GM18499 (cell line): Measurements from ENCODE around the gene ZNF511.
A peak's percentile ranks its signal among the peaks of the same experiment; 100 is the strongest.
"Not testable (repeated sequence)": the region's sequence is repeated elsewhere in the genome, so short reads cannot be mapped to it uniquely, and the experiment has no call there.

Experiments
- ATAC-seq: cut with Tn5 transposase; IDR thresholded peaks from one replicate; pipeline ENCODE4 v1.9.1; 2021; ENCODE audit warnings: moderate number of reproducible peaks; ENCODE audit not compliant: insufficient read depth, unreplicated experiment

ZNF511 gene, protein sequence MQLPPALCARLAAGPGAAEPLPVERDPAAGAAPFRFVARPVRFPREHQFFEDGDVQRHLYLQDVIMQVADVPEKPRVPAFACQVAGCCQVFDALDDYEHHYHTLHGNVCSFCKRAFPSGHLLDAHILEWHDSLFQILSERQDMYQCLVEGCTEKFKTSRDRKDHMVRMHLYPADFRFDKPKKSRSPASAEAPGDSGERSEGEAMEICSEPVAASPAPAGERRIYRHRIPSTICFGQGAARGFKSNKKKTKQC

DNA sequence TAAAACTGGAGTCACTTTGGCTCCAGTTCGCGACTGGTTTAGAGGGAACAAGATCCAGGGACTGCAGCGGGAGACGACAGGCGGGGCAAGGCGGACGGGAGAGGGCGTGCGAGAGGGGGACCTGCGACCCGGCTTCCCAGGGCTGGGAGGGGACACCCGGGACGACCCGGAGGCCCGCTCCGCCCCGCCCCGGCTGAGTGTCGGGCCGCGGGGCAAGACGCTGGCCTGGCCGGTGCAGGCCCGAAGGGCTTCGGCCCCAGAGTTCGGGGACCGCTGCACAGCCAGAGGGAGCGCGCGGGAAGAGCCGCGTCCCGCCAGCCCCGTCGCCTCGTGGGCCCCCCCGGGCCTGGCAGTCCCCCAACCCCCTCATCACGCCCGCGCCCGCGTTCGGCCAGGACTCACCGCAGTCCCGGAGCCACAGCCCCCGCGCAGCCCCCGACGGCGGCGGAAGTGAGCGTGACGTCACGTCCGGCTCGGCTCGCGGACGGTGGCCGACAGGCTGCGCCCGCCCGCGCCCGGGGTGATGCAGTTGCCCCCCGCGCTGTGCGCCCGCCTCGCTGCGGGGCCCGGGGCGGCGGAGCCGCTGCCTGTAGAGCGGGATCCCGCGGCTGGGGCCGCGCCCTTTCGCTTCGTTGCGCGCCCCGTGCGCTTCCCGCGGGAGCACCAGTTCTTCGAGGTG, at the start of gene ZNF511, which contains the start of gene TUBGCP2:
TSS of gene ZNF511 (plus strand) at position 494 of the 679 bp plus-strand sequence. CDS start at position 524, 30 bp downstream.
TSS of gene TUBGCP2 (minus strand) at position 452 of the 679 bp plus-strand sequence. CDS start 5,931 bp downstream, outside the sequence.
- peak; percentile 42 for ATAC-seq

DNA sequence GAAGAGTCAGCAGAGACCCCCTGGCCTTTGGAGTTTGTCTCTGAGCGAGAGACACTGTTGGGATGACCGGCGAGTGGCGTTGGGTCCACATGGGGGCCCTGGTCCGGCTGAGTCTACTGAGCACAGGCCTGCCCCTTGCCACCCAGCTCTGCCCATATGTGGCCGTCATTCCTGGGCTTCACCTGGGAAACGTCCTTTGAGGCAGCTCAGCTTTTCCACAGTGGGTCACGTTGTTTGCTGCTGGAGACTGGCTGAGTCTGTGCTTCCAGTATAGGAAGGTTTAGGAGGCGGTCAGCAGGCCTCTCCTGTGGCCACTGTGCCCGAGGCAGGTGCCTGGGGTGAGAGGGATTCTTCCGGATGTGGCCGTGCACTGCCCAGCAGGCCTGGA, 49.1 kb upstream of the ZNF511 start:
- no peak for ATAC-seq

DNA sequence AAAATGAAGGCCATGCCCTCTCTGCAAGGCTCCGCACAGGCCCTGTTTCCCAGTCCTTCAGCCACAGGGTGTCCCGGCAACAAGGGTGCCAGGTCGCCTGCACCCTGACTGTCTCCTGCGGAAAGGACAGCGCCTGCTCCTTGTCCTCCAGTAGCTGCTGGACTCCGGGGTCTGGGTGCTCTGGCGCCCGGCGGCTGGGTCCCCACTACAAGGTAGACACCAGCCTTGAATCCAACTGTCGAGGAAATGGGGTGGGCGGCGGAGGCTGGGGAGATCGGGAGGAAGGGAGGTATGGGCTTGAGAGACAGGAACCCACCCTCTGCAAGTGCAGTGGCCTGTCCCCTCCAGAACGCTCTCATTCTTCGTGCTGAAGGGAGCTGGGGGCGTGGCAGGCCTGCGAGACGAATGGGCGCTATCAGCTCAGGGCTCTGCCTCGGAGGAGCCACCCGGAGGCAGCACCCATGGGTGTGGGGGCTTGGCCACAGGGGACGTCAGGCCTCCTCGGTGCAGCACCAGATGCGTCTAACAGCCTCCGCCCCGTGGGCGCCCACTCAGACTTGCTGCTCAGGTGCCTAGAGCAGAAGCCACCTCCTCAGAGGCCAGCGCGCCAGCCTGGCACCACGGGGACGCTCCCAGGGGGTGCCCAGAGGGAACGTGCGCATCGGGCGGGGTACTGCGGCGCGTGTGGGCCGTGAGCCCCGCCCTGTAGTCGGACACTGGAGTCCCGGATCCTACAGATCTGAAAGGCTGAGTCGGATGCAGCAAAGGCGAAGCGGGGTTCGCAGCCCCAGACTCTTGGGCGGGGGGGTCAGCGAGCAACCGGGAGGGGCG, 47.6 kb upstream of the ZNF511 start:
- no peak for ATAC-seq

DNA sequence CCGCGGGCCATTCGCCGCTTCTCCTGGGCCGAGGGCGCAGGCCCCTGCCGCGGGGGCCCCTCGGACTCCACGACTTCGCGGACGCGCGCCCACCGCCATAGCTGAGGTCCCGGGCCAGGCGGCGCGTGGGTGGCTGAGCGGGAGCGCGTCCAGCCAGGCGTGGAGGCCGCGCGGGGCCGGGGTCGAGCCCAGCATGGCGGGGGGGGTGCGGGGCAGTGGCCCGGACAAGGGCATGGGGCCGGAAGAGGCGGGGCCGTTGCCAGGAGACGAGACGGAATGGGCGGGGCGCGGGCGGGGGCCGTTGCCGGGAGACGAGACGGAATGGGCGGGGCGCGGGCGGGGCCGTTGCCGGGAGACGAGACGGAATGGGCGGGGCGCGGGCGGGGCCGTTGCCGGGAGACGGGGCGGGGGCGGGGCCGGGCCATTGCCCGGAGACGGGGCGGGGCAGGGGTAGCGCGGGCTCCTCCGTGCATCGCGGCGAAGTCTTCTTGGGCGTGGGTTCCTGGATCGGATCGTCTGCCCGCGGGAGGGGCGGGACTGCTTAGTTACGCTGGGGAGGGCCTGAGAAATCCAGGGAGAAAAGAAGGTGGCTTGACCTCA, 46.9 kb upstream of the ZNF511 start:
- ATAC-seq = no peak

DNA sequence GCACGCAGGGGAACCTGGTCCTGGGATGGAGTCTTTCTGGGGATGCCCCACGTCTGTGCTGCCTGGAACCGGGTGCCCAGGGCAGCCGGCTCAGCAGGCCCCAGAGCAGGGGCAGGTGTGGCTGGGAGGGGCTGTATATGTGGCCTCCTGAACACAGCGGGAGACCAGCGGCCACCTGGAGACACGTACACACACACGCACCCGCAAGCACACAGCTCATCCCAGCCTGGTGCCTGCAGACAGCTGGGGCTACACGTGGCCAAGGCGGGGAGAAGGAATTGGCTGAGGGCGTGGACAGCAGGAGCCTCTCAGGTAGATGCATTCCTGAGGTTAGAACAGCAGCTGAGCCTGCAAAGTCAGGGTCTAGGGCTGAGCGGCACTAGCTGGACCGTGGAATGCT, 46.0 kb upstream of the ZNF511 start:
- no peak for ATAC-seq

DNA sequence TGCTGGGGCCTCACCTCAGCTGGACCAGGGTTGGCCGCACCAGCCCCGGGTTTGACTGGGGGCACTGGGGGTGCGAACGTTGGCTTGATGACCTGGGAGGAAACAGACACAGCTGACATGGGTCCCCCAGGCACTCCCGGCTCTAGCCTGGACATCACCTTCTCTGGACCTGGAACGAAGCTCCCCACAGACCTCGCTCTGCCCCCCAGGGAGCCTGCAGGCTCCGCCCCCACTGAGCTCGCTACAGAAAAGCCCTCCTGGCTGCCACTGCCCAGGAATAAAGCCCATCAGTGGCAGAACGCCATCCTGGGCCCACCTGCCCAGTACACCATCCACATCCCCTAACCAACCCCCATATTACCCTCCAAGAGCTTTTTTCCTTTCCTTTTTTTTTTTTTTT, 45.0 kb upstream of the ZNF511 start:
- no peak for ATAC-seq

DNA sequence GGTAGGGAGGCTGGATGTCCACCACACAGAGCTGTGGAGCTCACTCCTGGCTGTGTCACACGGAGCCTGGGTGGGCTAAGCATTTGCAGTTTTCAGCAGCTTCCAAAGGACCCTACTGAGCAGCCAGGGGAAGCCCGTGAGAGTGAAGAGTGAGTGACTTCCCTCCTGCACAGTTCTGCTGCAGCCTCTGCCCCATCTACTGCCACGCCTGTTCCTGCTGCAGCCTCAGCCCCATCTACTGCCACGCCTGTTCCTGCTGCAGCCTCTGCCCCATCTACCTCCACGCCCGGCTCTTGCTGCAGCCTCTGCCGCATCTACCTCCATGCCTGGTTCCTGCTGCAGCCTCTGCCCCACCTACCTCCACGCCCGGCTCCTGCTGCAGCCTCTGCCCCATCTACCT, 44.3 kb upstream of the ZNF511 start:
- ATAC-seq = no peak

DNA sequence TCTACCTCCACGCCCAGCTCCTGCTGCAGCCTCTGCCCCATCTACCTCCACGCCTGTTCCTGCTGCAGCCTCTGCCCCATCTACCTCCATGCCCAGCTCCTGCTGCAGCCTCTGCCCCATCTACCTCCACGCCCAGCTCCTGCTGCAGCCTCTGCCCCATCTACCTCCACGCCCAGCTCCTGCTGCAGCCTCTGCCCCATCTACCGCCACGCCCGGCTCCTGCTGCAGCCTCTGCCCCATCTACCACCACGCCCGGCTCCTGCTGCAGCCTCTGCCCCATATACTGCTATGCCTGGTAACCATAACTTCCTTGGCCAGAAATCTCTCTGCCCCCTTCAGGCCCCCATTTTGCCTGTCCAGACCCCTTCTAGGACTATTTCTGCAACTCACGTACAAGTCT, 43.7 kb upstream of the ZNF511 start:
- ATAC-seq = not testable (repeated sequence)

DNA sequence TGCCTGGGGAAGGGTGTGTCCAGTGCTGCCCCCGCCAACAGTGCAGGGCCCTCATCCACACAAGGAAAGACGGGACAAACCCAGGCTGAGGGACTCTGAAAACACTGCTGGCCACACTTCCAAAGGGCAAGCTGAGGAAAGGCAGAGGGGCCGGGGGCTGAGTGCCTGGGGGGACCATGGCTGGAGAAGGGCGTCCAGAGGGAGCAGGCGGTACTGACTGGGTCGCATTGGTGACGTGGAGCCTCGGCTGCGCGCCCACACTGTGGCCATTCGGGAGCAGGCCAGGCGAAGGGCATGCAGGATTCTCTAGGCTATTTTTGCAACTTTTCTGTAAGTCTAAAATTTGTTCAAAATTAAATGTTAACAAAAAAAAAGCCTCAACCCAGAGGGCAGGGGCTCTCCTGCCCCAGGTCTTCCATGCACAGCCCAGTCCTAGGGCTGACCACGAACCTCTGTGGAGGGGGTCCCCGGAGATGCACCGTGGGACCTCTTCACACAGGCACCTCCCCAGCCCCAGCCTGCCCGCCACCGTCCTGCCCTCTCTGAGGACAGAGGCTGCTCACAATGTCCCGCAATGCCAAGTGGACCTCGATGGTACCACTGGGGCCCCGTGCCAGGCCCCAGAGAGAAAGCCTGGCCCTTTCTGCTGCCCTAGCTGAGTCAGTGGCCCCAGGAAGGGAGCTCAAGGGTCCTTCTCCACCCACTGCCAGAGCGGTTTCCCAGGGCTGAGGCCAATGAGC, 42.5 kb upstream of the ZNF511 start:
- no peak for ATAC-seq

DNA sequence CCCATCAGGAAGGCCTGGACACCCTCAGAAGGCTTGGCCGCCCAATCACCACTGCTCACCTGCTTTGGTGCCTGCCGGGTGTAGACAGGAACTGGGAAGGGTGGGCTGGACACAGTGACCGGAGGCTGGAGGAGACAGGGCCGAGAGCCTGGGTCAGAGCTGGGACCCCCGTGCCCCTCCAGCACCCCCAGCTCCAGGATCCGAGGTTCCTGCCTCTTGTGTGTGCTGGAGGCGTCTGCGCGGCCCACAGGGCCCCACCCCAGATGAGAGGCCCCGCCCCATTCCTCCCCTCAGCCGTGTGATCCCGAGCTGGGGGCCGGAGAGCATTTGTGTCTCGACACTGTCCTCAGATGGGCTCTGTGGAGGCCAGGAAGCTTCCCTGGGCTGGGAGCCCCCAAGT, 41.4 kb upstream of the ZNF511 start:
- no peak for ATAC-seq

DNA sequence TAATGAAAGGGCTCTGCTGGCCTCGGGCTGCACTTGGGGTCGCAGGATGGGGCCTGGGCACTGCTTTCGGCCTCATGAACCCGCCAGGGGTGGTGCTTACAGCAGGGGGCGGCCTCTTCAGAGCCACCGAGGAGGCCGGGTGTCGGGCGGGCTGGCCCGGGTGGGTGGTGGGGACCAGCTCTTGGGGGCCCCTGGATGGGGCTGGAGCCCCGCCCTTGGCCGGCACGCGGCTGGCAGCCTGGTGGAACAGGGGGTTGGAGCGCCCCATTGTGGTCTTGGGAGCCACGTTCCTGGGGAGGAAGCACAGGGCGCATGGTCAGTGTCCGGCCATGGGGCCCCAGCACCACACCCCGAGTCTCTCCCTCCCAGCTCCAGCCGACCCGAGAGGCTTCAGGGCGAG, 40.9 kb upstream of the ZNF511 start:
- ATAC-seq = no peak

DNA sequence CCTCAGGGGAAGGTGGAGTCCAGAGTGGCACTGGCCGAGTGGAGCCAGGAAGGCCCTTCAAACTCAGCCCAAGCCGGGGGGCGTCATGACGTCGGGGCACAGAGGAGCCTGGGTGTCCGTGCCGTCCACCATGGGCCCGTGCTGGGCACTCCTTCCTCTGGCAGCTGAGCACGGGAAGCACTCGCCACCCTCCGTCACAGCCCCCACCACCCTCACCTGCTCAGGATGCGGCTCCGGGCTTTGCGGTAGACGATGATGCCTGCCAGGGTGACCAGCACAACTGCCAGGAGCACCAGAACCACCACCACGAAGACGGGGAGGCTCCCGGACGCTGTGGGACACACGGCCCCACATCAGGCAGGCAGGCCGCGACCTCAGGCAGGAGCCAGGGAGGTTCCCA, 40.2 kb upstream of the ZNF511 start:
- no peak for ATAC-seq

DNA sequence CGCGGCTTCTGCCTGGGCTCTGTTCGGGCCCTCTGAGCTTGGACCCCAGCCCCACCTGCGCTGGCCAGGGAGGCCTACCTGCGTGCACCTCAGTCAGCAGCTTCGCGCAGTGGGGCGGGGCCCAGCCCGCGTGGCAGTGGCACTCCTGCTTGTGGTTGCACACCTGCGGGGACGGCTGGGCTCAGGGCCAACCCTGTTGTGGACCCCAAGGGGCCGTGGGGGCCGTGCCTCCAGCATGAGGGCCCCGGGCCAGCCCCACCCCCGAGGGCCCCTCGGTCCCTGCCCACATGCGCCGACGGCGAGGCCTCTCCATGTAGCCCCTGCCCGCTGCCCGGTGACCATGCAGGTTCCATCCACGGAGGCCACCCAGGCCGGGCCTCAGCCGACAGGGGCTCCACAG, 39.3 kb upstream of the ZNF511 start:
- ATAC-seq = no peak

DNA sequence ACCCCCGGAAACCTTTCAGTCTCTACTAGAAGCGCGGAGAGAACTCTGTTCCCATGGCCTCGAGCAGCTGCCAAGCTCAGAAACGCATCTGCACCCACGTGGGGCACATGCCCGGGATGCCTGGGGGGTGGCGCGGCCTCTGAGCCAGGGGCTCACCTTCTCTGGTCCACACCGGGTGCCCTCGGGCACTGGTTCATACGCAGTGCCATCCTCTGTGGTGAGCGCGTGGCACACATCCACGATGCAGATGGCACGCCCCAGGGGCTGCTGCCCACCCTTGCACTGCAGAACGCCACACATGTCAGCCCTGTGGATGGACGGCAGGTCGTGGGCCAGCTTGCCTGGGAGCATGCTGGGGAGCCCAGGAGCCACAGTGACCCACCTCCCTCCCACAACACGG, 38.5 kb upstream of the ZNF511 start:
- no peak for ATAC-seq

DNA sequence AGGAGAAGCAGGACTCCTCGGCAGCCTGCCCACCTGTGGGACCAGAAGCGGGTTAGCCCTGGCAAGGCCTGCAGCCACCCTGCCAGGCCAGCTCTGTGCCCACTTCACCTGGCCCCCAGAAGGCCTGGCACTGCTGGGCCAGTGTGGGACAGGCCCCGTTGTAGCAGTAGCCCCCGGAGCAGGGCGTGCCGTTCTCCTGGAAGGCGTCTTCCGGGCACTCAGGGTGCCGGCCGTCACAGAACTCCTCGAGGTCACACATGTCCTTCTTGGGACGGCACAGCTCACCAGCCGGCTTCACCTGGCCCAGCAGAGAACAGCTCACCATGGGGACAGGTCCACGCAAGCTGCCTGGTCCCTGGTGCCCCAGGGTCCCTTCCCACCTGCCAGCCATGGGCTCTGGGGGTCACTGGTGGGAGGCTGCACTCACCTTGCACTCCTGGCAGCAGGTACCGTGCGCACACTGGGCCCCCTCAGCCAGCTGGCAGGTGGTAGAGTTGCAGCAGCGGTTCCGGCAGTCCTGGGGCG, 37.9 kb upstream of the ZNF511 start:
- ATAC-seq = no peak

DNA sequence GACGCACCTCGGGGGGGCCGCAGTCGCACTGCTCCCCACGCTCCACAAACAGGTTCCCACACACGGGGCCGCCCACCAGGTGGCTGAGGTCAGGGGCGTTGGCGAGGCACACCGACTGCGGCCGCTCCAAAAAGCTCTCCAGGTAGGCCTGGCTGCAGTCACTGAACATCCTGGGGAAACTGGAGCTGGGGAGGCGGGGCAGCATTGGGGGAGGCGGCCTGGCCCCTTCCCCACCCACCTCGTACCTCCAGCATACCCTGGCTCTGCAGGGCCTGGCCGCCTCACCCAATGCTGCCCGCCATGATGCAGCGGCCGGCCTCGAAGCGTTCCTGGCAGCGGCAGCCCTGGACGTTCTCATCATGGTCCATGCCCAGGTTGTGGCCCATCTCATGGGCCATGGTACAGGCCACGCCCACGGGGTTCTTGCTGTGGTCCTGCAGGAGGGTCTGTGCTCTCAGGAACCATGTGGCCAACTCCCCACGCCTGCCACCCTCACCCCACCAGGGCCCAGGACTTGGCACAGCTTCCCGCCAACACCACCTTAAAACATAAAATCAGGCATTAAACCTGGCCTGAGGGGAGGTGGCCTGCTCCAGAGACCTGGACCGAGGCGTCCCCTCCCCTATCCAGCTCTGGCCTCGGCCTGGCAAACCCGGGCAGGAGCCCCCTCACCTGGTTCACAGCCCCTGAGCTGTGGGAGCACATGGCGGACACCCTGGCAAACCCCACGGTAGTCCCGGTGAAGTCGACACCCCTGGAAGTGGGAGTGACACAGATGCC, 37.0 kb upstream of the ZNF511 start:
- no peak for ATAC-seq

DNA sequence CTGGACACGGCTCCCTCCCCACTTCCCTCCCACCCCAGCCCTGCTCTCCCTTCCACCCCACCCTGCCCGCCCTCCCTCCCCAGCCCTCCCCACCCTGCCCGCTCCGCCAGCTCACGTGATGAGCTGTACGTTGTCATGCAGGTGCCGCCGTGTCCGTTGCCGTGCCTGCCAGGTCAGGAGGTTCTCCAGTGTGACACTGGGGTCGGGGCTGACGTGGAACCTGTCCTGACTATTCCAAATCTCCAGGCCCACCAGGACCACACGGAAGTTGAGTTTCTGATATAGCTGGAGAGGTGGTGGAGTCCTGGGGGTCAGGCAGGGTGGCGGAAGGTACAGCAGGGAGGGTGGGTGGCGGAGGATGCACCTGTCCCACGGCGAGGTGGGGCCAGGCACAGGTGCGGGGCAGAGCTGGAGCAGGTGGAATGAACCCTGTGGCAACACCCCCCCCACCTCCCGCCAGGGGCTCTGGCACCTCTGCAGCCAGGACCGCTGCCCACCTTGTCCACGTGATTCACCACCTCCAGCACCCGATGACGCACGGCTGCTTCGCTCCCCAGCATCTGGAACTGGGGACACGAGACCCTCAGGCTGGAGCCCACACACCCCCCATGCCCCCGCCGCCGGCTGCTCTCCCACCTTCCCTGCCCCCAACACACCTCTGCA, 36.3 kb upstream of the ZNF511 start:
- ATAC-seq = no peak

DNA sequence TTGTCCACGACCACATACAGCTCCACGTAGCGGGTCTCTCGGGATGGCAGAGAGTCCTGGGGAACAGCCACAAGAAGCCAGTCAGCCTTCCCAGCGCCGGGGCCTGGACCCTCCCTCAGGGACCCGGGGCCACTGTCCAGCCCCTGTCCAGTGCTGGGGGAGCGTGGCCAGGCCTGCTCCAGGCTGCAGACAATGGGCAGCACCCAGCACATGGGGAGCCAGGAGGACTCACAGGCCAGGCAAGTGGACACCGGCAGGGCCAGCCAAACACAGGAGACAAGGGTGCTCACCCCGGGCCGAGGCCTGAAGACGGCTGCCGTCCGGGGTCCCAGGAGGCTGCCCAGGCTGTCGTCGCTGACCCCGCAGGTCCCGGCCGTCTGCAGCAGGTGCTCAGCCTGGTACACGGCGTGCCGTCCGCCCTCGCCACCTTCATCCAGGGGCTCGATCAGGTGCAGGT, 35.7 kb upstream of the ZNF511 start:
- no peak for ATAC-seq
